Endodermal cell (in vitro differentiated cells): ENCODE measurements around the gene TGFB1. TPM values are rescaled to one million over a fixed set of nuclear protein-coding genes. Genes with fewer than 3 reads are reported as not detected.
A peak's percentile ranks its signal among the peaks of the same experiment; 100 is the strongest.

Experiments
- DNase-seq: peaks from one replicate; pipeline ENCODE4 v3.0.0-alpha.2; 2017
- H3K27ac ChIP-seq: 2 replicates; pipeline ENCODE4 v1.5.1; 2013; ENCODE audit warnings: mild to moderate bottlenecking, low read depth, low read length, moderate library complexity
- H3K27me3 ChIP-seq: 2 replicates; pipeline ENCODE4 v1.6.1; 2013; ENCODE audit warnings: mild to moderate bottlenecking, low read length, moderate library complexity; ENCODE audit not compliant: insufficient read depth, control insufficient read depth, poor library complexity, severe bottlenecking
- H3K36me3 ChIP-seq: 2 replicates; pipeline ENCODE4 v1.7.0; 2013; ENCODE audit warnings: mild to moderate bottlenecking, low read length, moderate library complexity; ENCODE audit not compliant: control insufficient read depth, insufficient read depth
- H3K4me1 ChIP-seq: one replicate; pipeline ENCODE4 v1.7.0; 2013; ENCODE audit warnings: low read length; ENCODE audit not compliant: control insufficient read depth, insufficient read depth
- H3K4me3 ChIP-seq: 2 replicates; pipeline ENCODE4 v1.5.1; 2013; ENCODE audit warnings: mild to moderate bottlenecking, low read length, moderate library complexity
- H3K9ac ChIP-seq: 2 replicates; pipeline ENCODE4 v1.6.1; 2013; ENCODE audit warnings: mild to moderate bottlenecking, low read length, moderate library complexity; ENCODE audit not compliant: poor library complexity, severe bottlenecking; ENCODE audit errors: extremely low read depth
- H3K9me3 ChIP-seq: 2 replicates; pipeline ENCODE4 v1.6.1; 2013; ENCODE audit warnings: mild to moderate bottlenecking, low read length, moderate library complexity; ENCODE audit not compliant: control insufficient read depth
- H3K27ac Mint-ChIP-seq: 2 replicates; pipeline ENCODE4 v1.8.0; 2020; ENCODE audit warnings: mixed read lengths
- H3K27me3 Mint-ChIP-seq: 2 replicates; pipeline ENCODE4 v1.8.0; 2021; ENCODE audit warnings: mild to moderate bottlenecking, mixed read lengths; ENCODE audit not compliant: insufficient read depth
- H3K36me3 Mint-ChIP-seq: 2 replicates; pipeline ENCODE4 v1.8.0; 2020; ENCODE audit warnings: low read depth, mixed read lengths
- H3K4me1 Mint-ChIP-seq: 2 replicates; pipeline ENCODE4 v1.8.0; 2020; ENCODE audit warnings: mixed read lengths
- H3K4me3 Mint-ChIP-seq: 2 replicates; pipeline ENCODE4 v1.8.0; 2020; ENCODE audit warnings: mild to moderate bottlenecking, moderate library complexity, mixed read lengths
- H3K9me3 Mint-ChIP-seq: 2 replicates; pipeline ENCODE4 v1.8.0; 2020; ENCODE audit warnings: mild to moderate bottlenecking, mixed read lengths
- WGBS, 2 experiments: methylation state at CpG; one replicate each; pipeline versions ENCODE4 v1.1.5 to v1.1.7; 2013; ENCODE audit warnings: missing lambda C conversion rate in 2 of 2, mixed read lengths in 1 of 2; ENCODE audit not compliant: insufficient coverage in 1 of 2, insufficient read length in 1 of 2; 5-methylcytosine and 5-hydroxymethylcytosine counted together
- total RNA-seq, 2 donors: library from RNA; stranded (reverse); fragmentation: NEBNext Ultra II Directional in 1 of 2; extraction: Animal tissue kit (Norgen Biotek cat#: 25700) in 1 of 2; gene quantifications; 2 replicates in 1 of 2; 3 replicates in 1 of 2; pipeline ENCODE4 v1.2.1, GENCODE V29; 2021
- TF ChIP-seq, protein P1 (sequence below): fragments of 200-600 bp; sonication (generic); conservative IDR thresholded peaks from 2 replicates; pipeline ENCODE4 v1.5.0; 2021; ENCODE audit warnings: antibody characterized with exemption, mild to moderate bottlenecking

TGFB1 gene
- total RNA-seq, 2 donors from 2014 or later: 56.3 to 60.1 TPM

DNA sequence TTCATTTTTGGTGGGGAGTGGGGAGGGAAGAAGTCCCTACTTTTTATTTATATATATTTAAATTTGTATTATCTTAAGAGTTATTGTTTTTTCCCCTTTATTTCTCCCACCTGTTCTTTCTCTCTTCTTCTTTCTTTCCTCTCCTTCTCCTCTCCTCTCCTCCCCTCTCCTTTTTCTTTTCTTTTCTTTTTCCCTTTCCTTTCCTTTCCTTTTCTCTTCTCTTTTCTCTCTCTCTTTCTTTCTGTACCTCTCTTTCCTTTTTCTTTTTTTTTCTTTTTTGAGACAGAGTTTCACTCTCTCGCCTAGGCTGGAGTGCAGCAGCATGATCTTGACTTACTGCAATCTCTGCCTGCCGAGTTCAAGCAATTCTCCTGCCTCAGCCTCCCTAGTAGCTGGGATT is 45.8 kb upstream of the TGFB1 start:
- no peaks in the 10 kb centered on the region for H3K27me3 Mint-ChIP-seq
- H3K9ac ChIP-seq: no peak overlapping the region
- TF ChIP-seq, protein P1, sequence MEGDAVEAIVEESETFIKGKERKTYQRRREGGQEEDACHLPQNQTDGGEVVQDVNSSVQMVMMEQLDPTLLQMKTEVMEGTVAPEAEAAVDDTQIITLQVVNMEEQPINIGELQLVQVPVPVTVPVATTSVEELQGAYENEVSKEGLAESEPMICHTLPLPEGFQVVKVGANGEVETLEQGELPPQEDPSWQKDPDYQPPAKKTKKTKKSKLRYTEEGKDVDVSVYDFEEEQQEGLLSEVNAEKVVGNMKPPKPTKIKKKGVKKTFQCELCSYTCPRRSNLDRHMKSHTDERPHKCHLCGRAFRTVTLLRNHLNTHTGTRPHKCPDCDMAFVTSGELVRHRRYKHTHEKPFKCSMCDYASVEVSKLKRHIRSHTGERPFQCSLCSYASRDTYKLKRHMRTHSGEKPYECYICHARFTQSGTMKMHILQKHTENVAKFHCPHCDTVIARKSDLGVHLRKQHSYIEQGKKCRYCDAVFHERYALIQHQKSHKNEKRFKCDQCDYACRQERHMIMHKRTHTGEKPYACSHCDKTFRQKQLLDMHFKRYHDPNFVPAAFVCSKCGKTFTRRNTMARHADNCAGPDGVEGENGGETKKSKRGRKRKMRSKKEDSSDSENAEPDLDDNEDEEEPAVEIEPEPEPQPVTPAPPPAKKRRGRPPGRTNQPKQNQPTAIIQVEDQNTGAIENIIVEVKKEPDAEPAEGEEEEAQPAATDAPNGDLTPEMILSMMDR: no peak
- no peaks in the 10 kb centered on the region for H3K27me3 ChIP-seq
- no peaks in the 10 kb centered on the region for H3K36me3 ChIP-seq
- H3K27ac ChIP-seq: no peak overlapping the region
- no peak overlapping the region for H3K4me3 Mint-ChIP-seq
- H3K27ac Mint-ChIP-seq: no peak overlapping the region
- no peaks in the 10 kb centered on the region for H3K9me3 Mint-ChIP-seq
- peaks cover 4% of the 10 kb centered on the region for H3K36me3 Mint-ChIP-seq
- no peaks in the 10 kb centered on the region for H3K9me3 ChIP-seq
- peaks cover 2% of the 10 kb centered on the region for H3K4me1 ChIP-seq
- H3K4me3 ChIP-seq: no peak overlapping the region
- DNase-seq: no peak
- peaks cover 11% of the 10 kb centered on the region for H3K4me1 Mint-ChIP-seq
- WGBS, 2 experiments: 96% methylated on average over 2 of the region's 2 CpGs

DNA sequence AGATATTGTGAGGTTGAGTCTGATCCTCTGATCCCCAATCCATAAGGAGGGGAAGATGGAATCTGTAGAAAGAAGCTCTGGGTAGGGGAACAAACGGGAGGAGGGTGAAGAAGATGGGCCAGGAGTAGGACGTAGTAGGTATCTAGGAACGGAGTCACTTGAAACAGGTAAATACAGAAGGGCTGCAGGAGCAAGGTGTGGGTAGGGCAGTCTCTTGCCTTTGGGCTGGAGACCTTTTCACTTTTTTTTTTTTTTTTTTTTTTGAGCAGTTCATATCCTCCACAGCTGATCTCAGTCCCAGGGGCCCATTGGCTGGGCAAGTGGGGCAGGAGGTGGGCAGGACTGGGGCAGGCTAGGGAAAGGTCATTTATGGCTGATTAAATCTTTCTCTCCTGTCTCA is 45.4 kb upstream of the TGFB1 start:
- Histone ChIP-seq H3K36me3 (no peaks in the 10 kb centered on the region), H3K4me3 (peak overlapping the region; percentile 98), H3K4me1 (peaks cover 2% of the 10 kb centered on the region), H3K9me3 (no peaks in the 10 kb centered on the region), H3K27me3 (no peaks in the 10 kb centered on the region), H3K9ac (peak overlapping the region; percentile 98), H3K27ac (no peak overlapping the region)
- H3K36me3 Mint-ChIP-seq: peaks cover 4% of the 10 kb centered on the region
- no peaks in the 10 kb centered on the region for H3K9me3 Mint-ChIP-seq
- H3K4me1 Mint-ChIP-seq: peaks cover 11% of the 10 kb centered on the region
- TF ChIP-seq, protein P1: no peak
- H3K27ac Mint-ChIP-seq: peak overlapping the region; percentile 77
- 93 to 100% methylated on average over 3 of the region's 3 CpGs for WGBS, 2 experiments
- no peak for DNase-seq
- H3K4me3 Mint-ChIP-seq: peak overlapping the region; percentile 97
- H3K27me3 Mint-ChIP-seq: no peaks in the 10 kb centered on the region

DNA sequence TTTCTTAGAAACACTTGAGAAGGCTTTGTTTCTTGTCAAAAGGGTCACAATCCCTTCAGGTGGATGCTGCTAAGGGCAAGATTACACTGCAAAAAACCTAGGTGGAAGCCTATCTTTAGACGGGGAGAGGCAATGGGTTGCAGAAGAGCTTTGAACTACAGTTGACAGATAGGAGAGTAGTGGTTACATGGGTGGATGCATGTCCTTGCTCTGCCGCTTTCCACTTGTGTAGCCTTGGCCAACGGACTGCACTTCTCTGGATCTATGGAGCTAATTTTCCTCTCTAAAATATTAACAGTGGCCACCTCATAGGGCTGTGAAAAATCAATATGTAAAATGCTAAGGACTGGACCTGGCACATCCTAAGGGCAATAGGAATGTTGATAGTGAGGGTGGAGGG is 44.9 kb upstream of the TGFB1 start:
- 90% methylated on average over 3 of the region's 3 CpGs for WGBS, 2 experiments
- no peak overlapping the region for H3K27ac ChIP-seq

More for the DNA sequence above, 44.9 kb upstream of the TGFB1 start:
- TF ChIP-seq, protein P1: no peak
- H3K36me3 ChIP-seq: no peaks in the 10 kb centered on the region
- H3K9me3 ChIP-seq: no peaks in the 10 kb centered on the region
- H3K4me1 Mint-ChIP-seq: peaks cover 11% of the 10 kb centered on the region
- peak overlapping the region; percentile 97 for H3K4me3 Mint-ChIP-seq
- H3K4me3 ChIP-seq: peak overlapping the region; percentile 98
- peak overlapping the region; percentile 77 for H3K27ac Mint-ChIP-seq
- H3K36me3 Mint-ChIP-seq: peaks cover 4% of the 10 kb centered on the region
- no peaks in the 10 kb centered on the region for H3K27me3 Mint-ChIP-seq
- H3K9me3 Mint-ChIP-seq: no peaks in the 10 kb centered on the region
- H3K4me1 ChIP-seq: peaks cover 2% of the 10 kb centered on the region
- no peak for DNase-seq
- H3K27me3 ChIP-seq: no peaks in the 10 kb centered on the region
- H3K9ac ChIP-seq: peak overlapping the region; percentile 98
